H1 (cell line): ENCODE data around the gene ACADSB. TPM values are rescaled to one million over a fixed set of nuclear protein-coding genes. Genes with fewer than 3 reads are reported as not detected.

Experiments used
- SRF ChIP-seq: IDR thresholded peaks from 2 replicates; pipeline ENCODE4 v1.6.1; 2011; ENCODE audit warnings: mild to moderate bottlenecking, low read depth, low read length, moderate library complexity
- polyA plus RNA-seq, 7 experiments: library from polyadenylated mRNA; depleted of rRNA in 3 of 7; stranded (reverse) in 5 of 7; unstranded in 2 of 7; fragments of >200 nt in 5 of 7; fragments of 200-250 nt in 2 of 7; gene quantifications; 1 replicate in 5 of 7; 2 replicates in 1 of 7; 4 replicates in 1 of 7; pipeline versions ENCODE4 v1.2.1 to v1.2.3, GENCODE V29; 2011 to 2013; ENCODE audit warnings: missing spikeins in 2 of 7, mixed read lengths in 2 of 7
- total RNA-seq: library from RNA; stranded (reverse); fragmentation: NEBNext Ultra II Directional; extraction: Animal tissue kit (Norgen Biotek cat#: 25700); gene quantifications from 2 replicates; pipeline ENCODE4 v1.2.1, GENCODE V29; 2021

Gene ACADSB
- total and polyA plus RNA-seq, 2 of the 8 experiments (the other 6 are each of a cell fraction or from before 2014, with no cell fraction given), result 5.6 to 11.2 TPM

- no peak for TF ChIP-seq SRF
Observed at GRCh38 chr10:122988501-122988900, 20.3 kb upstream of the ACADSB start (continued).
